Endothelial cell of umbilical vein (primary cell): Measurements from ENCODE around the gene LCLAT1. TPM values are rescaled to one million over a fixed set of nuclear protein-coding genes. Genes with fewer than 3 reads are reported as not detected.

ENCODE experiments used
- BruUV-seq: library from RNA; stranded (reverse); fragments of 400-500 nt; replicated peaks from 2 replicates; lab custom pipeline; 2021; lab: Mats Ljungman, UMichigan
- CTCF ChIA-PET: fragments of 300-600, 350-600 bp; sonication (Branson Sonifier 250); formaldehyde crosslinking; loops from one replicate; lab custom pipeline; 2021; ENCODE audit warnings: antibody characterized with exemption, inconsistent platforms; lab: Charles Lee
- POLR2A ChIA-PET: fragments of 300-600, 350-600 bp; sonication (Branson Sonifier 250); formaldehyde crosslinking; loops from one replicate; lab custom pipeline; 2021; ENCODE audit warnings: antibody characterized with exemption, inconsistent platforms; lab: Charles Lee
- DNase-seq: peaks from one replicate; pipeline ENCODE4 v3.0.0-alpha.2; 2011; ENCODE audit warnings: low read depth, low spot score
- FAIRE-seq: peaks from 2 replicates; lab custom pipeline; 2011; peaks lifted over from hg19 to GRCh38; lab: Jason Lieb, UNC
- H2AFZ ChIP-seq: 2 replicates; pipeline ENCODE4 v1.6.0; 2012; ENCODE audit warnings: low read depth, low read length, control low read depth, inconsistent platforms
- H3K27ac ChIP-seq: 2 replicates; pipeline ENCODE4 v1.5.1; 2011; ENCODE audit warnings: low read depth, mild to moderate bottlenecking, control low read depth, low read length, moderate library complexity; ENCODE audit not compliant: insufficient read depth
- H3K27me3 ChIP-seq, 2 experiments: 2 replicates each; pipeline versions ENCODE4 v1.6.0 to v1.6.1; 2011; ENCODE audit warnings: low read length in 2 of 2, mixed read lengths in 1 of 2; ENCODE audit not compliant: control insufficient read depth in 2 of 2, insufficient read depth in 2 of 2
- H3K36me3 ChIP-seq, 2 experiments: 2 replicates in 1 of 2; 3 replicates in 1 of 2; pipeline ENCODE4 v1.5.1; 2011; ENCODE audit warnings: low read length in 2 of 2, mild to moderate bottlenecking in 1 of 2, moderate library complexity in 1 of 2; ENCODE audit not compliant: control insufficient read depth in 2 of 2, insufficient read depth in 2 of 2; ENCODE audit errors: extremely low read depth in 1 of 2
- H3K4me1 ChIP-seq: 3 replicates; pipeline ENCODE4 v1.5.1; 2011; ENCODE audit warnings: mild to moderate bottlenecking, low read length; ENCODE audit not compliant: control insufficient read depth, insufficient read depth; ENCODE audit errors: extremely low read depth
- H3K4me2 ChIP-seq: 2 replicates; pipeline ENCODE4 v1.6.1; 2011; ENCODE audit warnings: low read length, control low read depth, mixed read lengths; ENCODE audit not compliant: insufficient read depth
- H3K4me3 ChIP-seq, 3 experiments: fragments of 200-600 bp in 1 of 3; sonication (generic), shearing (Covaris generic) in 1 of 3; replicated peaks in 1 of 3; 2 replicates each; pipeline ENCODE4 v1.5.1; 2011 to 2016; ENCODE audit warnings: control low read depth in 3 of 3, low read length in 3 of 3, mild to moderate bottlenecking in 2 of 3, inconsistent platforms in 1 of 3, low read depth in 1 of 3, moderate library complexity in 1 of 3; ENCODE audit not compliant: insufficient read depth in 1 of 3
- H3K79me2 ChIP-seq: 2 replicates; pipeline ENCODE4 v1.6.0; 2012; ENCODE audit warnings: low read length, inconsistent platforms; ENCODE audit not compliant: control insufficient read depth, insufficient read depth
- H3K9ac ChIP-seq: replicated peaks from 2 replicates; pipeline ENCODE3; 2011; ENCODE audit warnings: low read length, control low read depth; ENCODE audit not compliant: insufficient read depth; ENCODE audit errors: extremely low read depth
- H3K9me1 ChIP-seq: replicated peaks from 3 replicates; pipeline ENCODE4 v1.6.0; 2011; ENCODE audit warnings: mild to moderate bottlenecking, low read length; ENCODE audit not compliant: control insufficient read depth, insufficient read depth; ENCODE audit errors: extremely low read depth
- H3K9me3 ChIP-seq: replicated peaks from 2 replicates; pipeline ENCODE4 v1.5.1; 2012; ENCODE audit warnings: low read length, inconsistent platforms; ENCODE audit not compliant: control insufficient read depth, insufficient read depth
- H4K20me1 ChIP-seq: replicated peaks from 2 replicates; pipeline ENCODE3; 2011; ENCODE audit warnings: mild to moderate bottlenecking, low read length; ENCODE audit not compliant: control insufficient read depth, insufficient read depth; ENCODE audit errors: extremely low read depth
- CTCF ChIP-seq, 2 donors: IDR thresholded peaks; 1 replicate in 1 of 2; 2 replicates in 1 of 2; pipeline ENCODE4 v1.5.1; 2011; ENCODE audit warnings: low read length in 2 of 2, mild to moderate bottlenecking in 2 of 2, moderate library complexity in 2 of 2, control low read depth in 1 of 2, inconsistent platforms in 1 of 2, low read depth in 1 of 2; ENCODE audit not compliant: insufficient read depth in 1 of 2; ENCODE audit errors: extremely low read depth in 1 of 2
- EZH2 ChIP-seq: IDR thresholded peaks from 2 replicates; pipeline ENCODE4 v1.6.1; 2012; ENCODE audit warnings: borderline replicate concordance, low read depth, mild to moderate bottlenecking, moderate library complexity, low read length, inconsistent platforms; ENCODE audit not compliant: severe bottlenecking
- GATA2 ChIP-seq: IDR thresholded peaks from 2 replicates; pipeline ENCODE4 v1.7.0; 2011; ENCODE audit warnings: low read depth, mild to moderate bottlenecking, moderate library complexity, mixed read lengths, low read length; ENCODE audit not compliant: insufficient read length, insufficient read depth
- JUN ChIP-seq: IDR thresholded peaks from 2 replicates; pipeline ENCODE4 v1.6.1; 2011; ENCODE audit warnings: borderline replicate concordance, low read depth; ENCODE audit not compliant: insufficient read length, insufficient read depth
- MAX ChIP-seq: IDR thresholded peaks from 2 replicates; pipeline ENCODE4 v1.6.1; 2011; ENCODE audit not compliant: insufficient read depth, insufficient read length
- MYC ChIP-seq: IDR thresholded peaks from one replicate; pipeline ENCODE4 v1.6.1; 2011; ENCODE audit warnings: mild to moderate bottlenecking, low read depth, low read length
- POLR2A ChIP-seq: IDR thresholded peaks from 2 replicates; pipeline ENCODE4 v1.6.1; 2012; ENCODE audit warnings: low read depth, mild to moderate bottlenecking, control low read depth, low read length
- POLR2AphosphoS5 ChIP-seq: IDR thresholded peaks from 2 replicates; pipeline ENCODE4 v1.6.1; 2012; ENCODE audit warnings: low read depth, mild to moderate bottlenecking, control low read depth, low read length, moderate library complexity; ENCODE audit not compliant: insufficient read depth
- dilution Hi-C: fragments of 300-500 bp; cut with MboI; formaldehyde crosslinking; loops from one replicate; pipeline ENCODE4 v1.15.0; 2019; ENCODE audit warnings: low sequenced_read_pairs; ENCODE audit not compliant: extremely low pct_ligation_motif_present
- intact Hi-C: fragments of 100-400 bp; cut with micrococcal nuclease; formaldehyde crosslinking; loops from one replicate; pipeline ENCODE4 v1.10.0; 2022
- polyA plus RNA-seq, 4 experiments: library from polyadenylated mRNA; depleted of rRNA in 3 of 4; stranded (reverse) in 3 of 4; unstranded in 1 of 4; fragments of >200 nt; gene quantifications; 2 replicates each; pipeline versions ENCODE4 v1.2.1 to v1.2.3, GENCODE V29; 2011 to 2012; ENCODE audit warnings: missing spikeins in 1 of 4
- total RNA-seq: library from RNA; stranded (reverse); gene quantifications from 2 replicates; pipeline ENCODE4 v1.2.3, GENCODE V29; 2021

LCLAT1 gene
- total and polyA plus RNA-seq, 2 donors (not counting 3 experiments of a cell fraction or from before 2014, with no cell fraction given) = 6.1 to 20.8 TPM

GRCh38 chr2:30516166-30516565 is 69.1 kb downstream of the LCLAT1 start:
- FAIRE-seq = no peak
- no peak for DNase-seq
- H3K9ac ChIP-seq = no peak overlapping the region
- peaks cover 2% of the 10 kb centered on the region for H3K79me2 ChIP-seq
- H3K4me2 ChIP-seq = no peak overlapping the region
- H3K9me1 ChIP-seq = no peaks in the 10 kb centered on the region
- no peaks in the 10 kb centered on the region for H3K9me3 ChIP-seq
- no TSS peak for BruUV-seq
- no peaks in the 10 kb centered on the region for H3K36me3 ChIP-seq
- dilution Hi-C loops (no loop called here), intact Hi-C loops (no loop called here)
- no peaks in the 10 kb centered on the region for H3K4me1 ChIP-seq
- H3K27me3 ChIP-seq = no peaks in the 10 kb centered on the region
- no peak overlapping the region for H2AFZ ChIP-seq
- POLR2A ChIA-PET = no interaction called here
- H4K20me1 ChIP-seq = no peaks in the 10 kb centered on the region
- no peak overlapping the region for H3K4me3 ChIP-seq
- H3K27ac ChIP-seq = no peak overlapping the region
- no peak for TF ChIP-seq MAX
- no peak for TF ChIP-seq GATA2
- TF ChIP-seq POLR2AphosphoS5 = no peak
- no peak for TF ChIP-seq EZH2
- CTCF ChIA-PET = interaction anchor here (1.2 kb wide), 1 partner anchor 9 kb away, joined by 3 read pairs; no protein-coding TSS in a partner anchor

GRCh38 chr2:30519796-30520195 is 72.8 kb downstream of the LCLAT1 start:
- CTCF ChIA-PET = no interaction called here
- Histone ChIP-seq H3K79me2 (no peaks in the 10 kb centered on the region), H2AFZ (no peak overlapping the region), H3K9ac (no peak overlapping the region), H3K36me3 (no peaks in the 10 kb centered on the region), H3K4me3 (no peak overlapping the region), H3K27ac (no peak overlapping the region), H3K27me3 (no peaks in the 10 kb centered on the region), H3K4me2 (no peak overlapping the region), H3K9me3 (no peaks in the 10 kb centered on the region), H3K4me1 (no peaks in the 10 kb centered on the region), H4K20me1 (no peaks in the 10 kb centered on the region), H3K9me1 (no peaks in the 10 kb centered on the region)
- FAIRE-seq (no peak), DNase-seq (no peak)
- POLR2A ChIA-PET = no interaction called here
- no TSS peak for BruUV-seq
- TF ChIP-seq EZH2 (no peak), CTCF (IDR thresholded peaks at IDR 0.05; ENCODE audit: extremely low read depth in 1 of 2, insufficient read depth in 1 of 2, low read depth in 1 of 2, low read length in 2 of 2) (no peak), JUN (no peak), POLR2A (no peak), MYC (no peak)
- dilution Hi-C loops (no loop called here), intact Hi-C loops (no loop called here)
